Stimulated activated effector memory CD8-positive, alpha-beta T cell treated with anti-CD3 and anti-CD28 coated beads, Interleukin-12 subunit alpha, Interleukin-12 subunit beta, amount 100 ng/mL, for 72 hours (primary cell): ENCODE data around the gene CDKAL1.
A peak's percentile ranks its signal among the peaks of the same experiment; 100 is the strongest.
"Not testable (repeated sequence)": the region's sequence is repeated elsewhere in the genome, so short reads cannot be mapped to it uniquely, and the experiment has no call there.

ENCODE experiments used
- ATAC-seq: fragments of 150-1000 bp; cut with Tn5 transposase; 2 replicates; pipeline ENCODE4 v1.10.0; 2021
- DNase-seq, 2 donors: peaks; one replicate each; pipeline ENCODE4 v3.0.0; 2021 to 2022; ENCODE audit warnings: low spot score in 2 of 2
- H3K27ac Mint-ChIP-seq: one replicate; pipeline ENCODE4 v1.8.0; 2022; ENCODE audit warnings: mild to moderate bottlenecking, mixed read lengths
- H3K36me3 Mint-ChIP-seq: one replicate; pipeline ENCODE4 v1.8.0; 2022; ENCODE audit warnings: mild to moderate bottlenecking, mixed read lengths
- H3K4me1 Mint-ChIP-seq: one replicate; pipeline ENCODE4 v1.8.0; 2022; ENCODE audit warnings: mixed read lengths
- H3K4me3 Mint-ChIP-seq: one replicate; pipeline ENCODE4 v1.8.0; 2022; ENCODE audit warnings: mild to moderate bottlenecking, mixed read lengths
- H3K9me3 Mint-ChIP-seq: one replicate; pipeline ENCODE4 v1.8.0; 2022; ENCODE audit warnings: mixed read lengths

CDKAL1 gene

GRCh38 chr6:20919677-20920385, 385.6 kb downstream of the CDKAL1 start:
- peak overlapping the region; percentile 59 for H3K27ac Mint-ChIP-seq
- DNase-seq = peak; percentile 5 to 72

GRCh38 chr6:20921578-20921977, 387.3 kb downstream of the CDKAL1 start:
- H3K4me1 Mint-ChIP-seq = peaks cover 33% of the 10 kb centered on the region
- H3K9me3 Mint-ChIP-seq = no peaks in the 10 kb centered on the region
- no peak overlapping the region for H3K4me3 Mint-ChIP-seq
- no peak for DNase-seq
- no peaks in the 10 kb centered on the region for H3K36me3 Mint-ChIP-seq
- H3K27ac Mint-ChIP-seq = no peak overlapping the region
- no peak for ATAC-seq

More at GRCh38 chr6:20919677-20920385, 385.6 kb downstream of the CDKAL1 start:
- peaks cover 5% of the 10 kb centered on the region for H3K36me3 Mint-ChIP-seq
- H3K4me3 Mint-ChIP-seq = peak overlapping the region; percentile 7
- H3K9me3 Mint-ChIP-seq = peaks cover 4% of the 10 kb centered on the region
- peaks cover 33% of the 10 kb centered on the region for H3K4me1 Mint-ChIP-seq
- ATAC-seq = peak; percentile 99

- peaks cover 33% of the 10 kb centered on the region for H3K4me1 Mint-ChIP-seq
- no peaks in the 10 kb centered on the region for H3K9me3 Mint-ChIP-seq
- no peak for DNase-seq
- ATAC-seq = no peak
- H3K4me3 Mint-ChIP-seq = no peak overlapping the region
- H3K36me3 Mint-ChIP-seq = no peaks in the 10 kb centered on the region
- no peak overlapping the region for H3K27ac Mint-ChIP-seq
Observed at GRCh38 chr6:20922743-20923142, 388.5 kb downstream of the CDKAL1 start.

- H3K4me1 Mint-ChIP-seq = peaks cover 26% of the 10 kb centered on the region
- not testable (repeated sequence) for ATAC-seq, H3K4me3 Mint-ChIP-seq, DNase-seq, H3K9me3 Mint-ChIP-seq, H3K36me3 Mint-ChIP-seq
- H3K27ac Mint-ChIP-seq = peak overlapping the region; percentile 27
Observed at GRCh38 chr6:20924094-20924493, 389.8 kb downstream of the CDKAL1 start.

- Mint-ChIP-seq H3K36me3 (no peaks in the 10 kb centered on the region), H3K4me1 (peaks cover 16% of the 10 kb centered on the region), H3K4me3 (no peak overlapping the region), H3K27ac (no peak overlapping the region), H3K9me3 (no peaks in the 10 kb centered on the region)
- DNase-seq (no peak), ATAC-seq (no peak)
Observed at GRCh38 chr6:20924911-20925543, 390.8 kb downstream of the CDKAL1 start.

GRCh38 chr6:20927130-20927860, 393.0 kb downstream of the CDKAL1 start:
- peaks cover 14% of the 10 kb centered on the region for H3K4me1 Mint-ChIP-seq

GRCh38 chr6:20929283-20929682, 395.0 kb downstream of the CDKAL1 start:
- DNase-seq (no peak), ATAC-seq (no peak)
- Mint-ChIP-seq H3K4me1 (peaks cover 4% of the 10 kb centered on the region), H3K4me3 (no peak overlapping the region), H3K27ac (no peak overlapping the region), H3K9me3 (no peaks in the 10 kb centered on the region), H3K36me3 (no peaks in the 10 kb centered on the region)

More at GRCh38 chr6:20927130-20927860, 393.0 kb downstream of the CDKAL1 start:
- Mint-ChIP-seq H3K27ac (no peak overlapping the region), H3K9me3 (no peaks in the 10 kb centered on the region), H3K36me3 (no peaks in the 10 kb centered on the region), H3K4me3 (no peak overlapping the region)
- DNase-seq (no peak), ATAC-seq (no peak)

GRCh38 chr6:20931093-20931492, 396.8 kb downstream of the CDKAL1 start:
- ATAC-seq = no peak
- Mint-ChIP-seq H3K4me1 (no peaks in the 10 kb centered on the region), H3K4me3 (no peak overlapping the region), H3K27ac (no peak overlapping the region), H3K36me3 (no peaks in the 10 kb centered on the region), H3K9me3 (no peaks in the 10 kb centered on the region)
- no peak for DNase-seq

- Mint-ChIP-seq H3K27ac (no peak overlapping the region), H3K36me3 (no peaks in the 10 kb centered on the region), H3K4me3 (no peak overlapping the region), H3K4me1 (no peaks in the 10 kb centered on the region), H3K9me3 (no peaks in the 10 kb centered on the region)
- no peak for DNase-seq
- no peak for ATAC-seq
Observed at GRCh38 chr6:20931772-20932171, 397.5 kb downstream of the CDKAL1 start.

- no peak overlapping the region for H3K27ac Mint-ChIP-seq
- H3K4me1 Mint-ChIP-seq = no peaks in the 10 kb centered on the region
- H3K4me3 Mint-ChIP-seq = no peak overlapping the region
- no peaks in the 10 kb centered on the region for H3K36me3 Mint-ChIP-seq
- ATAC-seq (no peak), DNase-seq (no peak)
- no peaks in the 10 kb centered on the region for H3K9me3 Mint-ChIP-seq
Observed at GRCh38 chr6:20932284-20932683, 398.0 kb downstream of the CDKAL1 start.

GRCh38 chr6:20933057-20933788, 399.0 kb downstream of the CDKAL1 start:
- Mint-ChIP-seq H3K4me1 (no peaks in the 10 kb centered on the region), H3K4me3 (no peak overlapping the region)

GRCh38 chr6:20936949-20937348, 402.7 kb downstream of the CDKAL1 start:
- no peaks in the 10 kb centered on the region for H3K4me1 Mint-ChIP-seq
- H3K27ac Mint-ChIP-seq = no peak overlapping the region
- no peak for DNase-seq
- H3K36me3 Mint-ChIP-seq = no peaks in the 10 kb centered on the region
- no peaks in the 10 kb centered on the region for H3K9me3 Mint-ChIP-seq
- H3K4me3 Mint-ChIP-seq = no peak overlapping the region
- ATAC-seq = no peak

More at GRCh38 chr6:20933057-20933788, 399.0 kb downstream of the CDKAL1 start:
- no peak overlapping the region for H3K27ac Mint-ChIP-seq
- H3K9me3 Mint-ChIP-seq = no peaks in the 10 kb centered on the region
- ATAC-seq = no peak
- H3K36me3 Mint-ChIP-seq = no peaks in the 10 kb centered on the region
- no peak for DNase-seq

GRCh38 chr6:20939161-20939775, 405.0 kb downstream of the CDKAL1 start:
- H3K36me3 Mint-ChIP-seq = peaks cover 6% of the 10 kb centered on the region
- H3K27ac Mint-ChIP-seq = no peak overlapping the region
- peaks cover 11% of the 10 kb centered on the region for H3K9me3 Mint-ChIP-seq
- DNase-seq (no peak), ATAC-seq (no peak)
- no peaks in the 10 kb centered on the region for H3K4me1 Mint-ChIP-seq
- no peak overlapping the region for H3K4me3 Mint-ChIP-seq

- Mint-ChIP-seq H3K36me3 (peaks cover 6% of the 10 kb centered on the region), H3K4me1 (peaks cover 6% of the 10 kb centered on the region), H3K9me3 (peaks cover 11% of the 10 kb centered on the region), H3K4me3 (no peak overlapping the region), H3K27ac (no peak overlapping the region)
- ATAC-seq (peak; percentile 36), DNase-seq (no peak)
Observed at GRCh38 chr6:20943040-20943627, 408.9 kb downstream of the CDKAL1 start.
